Activated T-cell treated with anti-CD3 and anti-CD28 coated beads for 4 hours (primary cell): ENCODE data around the gene SV2C.

Source experiments
- DNase-seq: peaks from one replicate; pipeline ENCODE4 v3.0.0-alpha.2; 2020

Gene SV2C

DNA sequence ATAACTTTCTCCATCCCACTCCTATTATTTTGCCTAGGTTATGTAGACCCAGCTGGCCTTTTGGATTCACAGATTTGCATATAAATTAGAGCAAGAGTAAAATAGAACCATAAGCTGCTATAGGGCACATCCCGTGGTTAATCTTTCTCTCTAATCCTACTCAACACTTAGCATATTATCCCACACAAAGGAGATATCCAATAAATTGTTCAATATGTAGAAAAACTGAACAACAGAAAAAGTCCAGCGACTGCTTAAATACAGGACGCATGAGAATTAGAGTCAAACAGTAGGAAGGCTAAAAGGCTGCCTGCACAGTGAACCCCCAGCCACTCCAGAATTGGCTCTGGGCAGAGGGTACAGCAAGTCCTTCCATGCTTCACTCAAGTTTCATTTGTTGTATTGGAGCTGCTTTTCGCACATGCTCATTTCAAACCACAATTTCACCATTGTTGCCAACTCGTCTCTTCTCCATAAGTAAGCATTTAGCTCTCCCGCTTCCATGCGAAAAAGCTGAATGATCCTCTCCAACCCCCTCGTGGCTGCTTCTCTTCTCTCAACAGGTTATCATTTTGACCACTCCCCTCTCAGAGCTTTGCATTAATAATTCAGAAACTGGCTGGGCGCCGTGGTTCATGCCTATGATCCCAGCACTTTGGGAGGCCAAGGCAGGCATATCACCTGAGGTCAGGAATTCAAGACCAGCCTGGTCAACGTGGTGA, 305.8 kb downstream of the SV2C start:
- DNase-seq, result no peak

DNA sequence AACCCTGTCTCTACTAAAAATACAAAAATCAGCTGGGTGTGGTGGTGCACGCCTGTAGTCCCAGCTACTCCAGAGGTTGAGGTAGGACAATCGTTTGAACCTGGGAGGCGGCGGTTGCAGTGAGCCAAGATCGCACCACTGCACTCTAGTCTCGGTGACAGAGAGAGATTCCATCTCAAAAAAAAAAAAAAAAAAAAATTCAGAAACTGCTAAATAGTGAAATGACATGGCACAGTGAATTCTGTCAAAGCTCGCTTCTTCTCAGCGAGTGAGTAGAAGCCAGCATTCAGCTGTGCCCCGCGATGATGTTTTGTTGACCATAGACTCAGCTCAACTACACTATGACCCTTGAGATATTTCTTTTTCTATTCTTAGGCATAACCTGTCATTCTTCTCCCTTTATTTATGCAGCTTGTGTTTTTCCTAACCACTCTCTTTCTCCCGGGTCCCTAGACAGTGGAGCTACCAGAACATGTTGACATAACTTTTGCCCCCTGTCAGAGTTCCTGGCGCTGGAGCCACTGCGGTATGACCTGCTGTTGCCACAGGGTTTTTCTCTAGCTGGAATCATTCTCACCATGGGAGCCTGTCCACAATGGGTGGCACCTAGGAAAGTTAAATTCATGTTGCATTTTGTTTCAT, 306.5 kb downstream of the SV2C start:
- DNase-seq, result no peak

DNA sequence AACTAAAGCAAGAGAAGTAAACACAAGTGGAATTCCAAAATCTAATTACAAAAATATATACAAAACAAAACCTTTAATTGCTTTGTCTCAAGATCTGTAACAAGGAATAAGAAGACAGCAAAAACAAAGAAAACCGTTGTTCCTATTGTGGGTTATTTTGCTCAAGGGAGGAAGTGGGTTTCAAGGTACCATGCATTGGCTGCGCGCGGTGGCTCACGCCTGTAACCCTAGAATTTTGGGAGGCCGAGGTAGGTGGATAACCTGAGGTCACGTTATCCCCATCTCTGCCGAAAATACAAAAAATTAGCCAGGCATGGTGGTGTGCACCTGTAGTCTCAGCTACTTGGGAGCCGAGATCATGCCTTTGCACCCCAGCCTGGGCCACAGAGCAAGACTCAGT, 307.8 kb downstream of the SV2C start:
- DNase-seq, result no peak

DNA sequence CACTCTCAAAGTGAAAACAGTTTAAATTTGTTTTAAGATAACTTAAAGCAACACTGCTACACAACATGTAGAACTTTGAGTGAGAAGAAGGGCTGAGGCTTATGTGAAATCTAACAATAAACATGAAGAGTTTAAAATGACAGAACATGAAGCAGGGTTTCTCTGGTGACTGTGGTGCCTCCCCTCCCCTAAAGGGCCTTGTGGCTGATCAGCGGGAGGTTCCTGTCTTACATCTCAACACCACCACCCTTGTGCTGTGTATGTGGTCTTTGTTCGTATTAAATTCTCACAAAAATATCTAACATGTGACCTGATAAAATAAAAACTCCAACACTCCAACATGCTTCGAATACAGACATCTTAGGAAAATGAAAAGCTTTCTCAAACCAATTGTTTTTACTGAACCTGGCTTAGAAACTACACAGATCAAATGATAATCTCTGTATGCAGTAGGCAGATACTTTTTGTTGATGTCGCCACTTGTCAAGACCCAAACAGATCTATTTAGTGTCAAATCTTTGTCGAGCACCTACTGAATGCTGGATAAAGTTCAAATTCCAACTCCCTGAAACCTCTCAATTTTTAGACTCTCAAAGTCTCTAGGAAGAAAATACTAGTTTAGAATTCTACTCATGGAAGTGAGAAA, 310.0 kb downstream of the SV2C start:
- DNase-seq, result no peak

DNA sequence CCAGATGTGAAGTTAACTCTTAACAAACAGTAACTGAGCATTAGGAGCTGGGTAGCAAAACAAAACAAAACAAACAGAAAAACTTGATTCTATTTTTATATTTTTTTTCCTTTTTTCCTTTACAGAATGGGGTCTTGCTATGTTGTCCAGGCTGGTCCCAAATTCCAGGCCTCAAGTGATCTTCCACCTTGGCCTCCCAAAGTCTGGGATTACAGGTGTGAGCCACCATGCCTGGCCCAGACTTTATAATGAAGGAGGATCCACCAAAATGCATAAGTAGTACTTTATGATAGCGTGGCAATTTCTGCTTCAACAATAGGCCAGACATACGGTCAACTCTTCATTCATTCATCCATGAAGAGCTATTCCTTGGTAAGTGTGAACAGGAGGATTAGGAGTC, 314.0 kb downstream of the SV2C start:
- DNase-seq, result no peak

DNA sequence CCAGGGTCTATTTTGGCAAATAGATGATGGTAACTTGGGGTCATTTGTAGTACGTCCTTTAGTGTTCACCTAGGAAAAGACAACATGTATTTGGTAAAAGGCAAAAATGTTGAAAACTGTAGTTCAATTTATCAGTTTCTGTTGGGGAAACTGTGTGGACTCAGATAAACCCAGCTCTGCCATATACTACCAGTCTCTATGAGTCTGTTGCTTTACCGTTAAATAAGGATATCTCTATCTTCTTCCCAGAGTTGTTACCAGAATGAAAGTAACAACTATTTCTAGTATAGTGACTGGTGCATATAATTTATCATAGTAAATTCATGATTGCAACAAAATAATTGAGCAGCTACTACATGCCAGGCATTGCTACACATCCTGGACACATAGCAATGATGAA, 316.1 kb downstream of the SV2C start:
- no peak for DNase-seq

DNA sequence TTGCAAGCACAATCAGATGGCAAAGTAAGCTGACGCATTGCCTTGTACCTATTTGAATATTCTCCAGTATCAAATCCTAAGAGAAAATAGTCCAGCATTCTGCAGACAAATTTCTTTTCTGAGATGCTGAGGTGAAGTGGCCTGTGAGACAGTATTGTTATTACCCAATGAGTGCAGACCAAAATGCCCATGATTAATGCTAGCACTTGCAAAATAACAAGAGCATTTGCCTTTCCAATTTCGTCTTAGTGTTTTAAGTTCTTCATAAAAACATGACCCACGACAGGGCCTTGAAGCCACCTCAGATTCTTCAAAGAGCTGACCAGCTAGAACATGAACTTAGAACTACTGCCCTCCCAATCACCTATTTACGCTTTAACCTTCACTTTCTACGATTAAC, 317.3 kb downstream of the SV2C start:
- no peak for DNase-seq

DNA sequence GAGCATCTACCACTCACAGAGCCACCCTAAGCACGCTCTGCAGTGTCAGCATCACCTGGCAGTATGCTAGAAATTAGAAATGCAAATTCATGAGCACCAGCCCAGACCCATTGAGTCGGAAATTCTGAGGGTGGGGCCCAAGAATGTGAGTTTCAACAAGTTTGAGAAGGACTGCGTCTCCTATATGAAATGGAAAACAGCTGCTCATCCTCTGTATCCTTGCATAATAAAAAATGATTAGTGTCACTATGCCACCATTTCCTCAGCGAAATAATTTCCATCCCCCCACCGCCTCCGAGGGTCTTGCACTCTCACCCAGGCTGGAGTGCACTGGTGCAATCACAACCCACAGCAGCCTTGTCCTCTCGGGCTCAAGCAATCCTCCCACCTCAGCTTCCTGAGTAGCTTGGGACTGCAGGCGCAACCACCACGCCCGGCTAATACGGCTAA, 318.6 kb downstream of the SV2C start:
- peak; percentile 11 for DNase-seq

DNA sequence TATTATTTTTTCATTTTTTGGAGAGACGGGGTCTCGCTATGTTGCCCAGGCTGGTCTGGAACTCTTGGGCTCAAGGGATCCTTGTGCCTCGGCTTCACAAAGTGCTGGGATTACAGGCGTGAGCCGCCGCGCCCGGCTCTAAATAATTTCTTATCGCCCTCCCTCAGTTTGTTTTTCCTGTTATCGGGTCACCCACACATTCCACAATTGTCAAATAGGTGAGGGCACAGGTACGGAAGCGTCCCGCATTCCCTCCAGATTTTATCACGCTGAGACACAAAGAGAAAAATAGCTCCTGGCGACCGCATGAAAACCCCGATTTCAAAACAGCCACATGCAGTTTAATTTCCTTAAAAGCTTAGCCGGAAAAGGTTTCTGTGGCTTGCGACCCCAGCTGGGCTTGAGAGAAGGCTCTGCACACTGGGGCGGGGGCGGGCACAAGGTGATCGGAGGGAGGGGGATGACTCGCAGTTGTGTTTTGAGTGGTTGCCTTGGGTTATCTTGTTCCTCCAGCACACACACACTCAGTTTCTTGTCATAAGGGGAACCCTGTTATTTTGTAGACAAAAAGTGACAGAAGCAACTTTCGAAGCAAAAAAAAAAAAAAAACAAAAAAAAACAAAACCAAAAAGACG, 319.2 kb downstream of the SV2C start:
- DNase-seq, result peak; percentile 51

DNA sequence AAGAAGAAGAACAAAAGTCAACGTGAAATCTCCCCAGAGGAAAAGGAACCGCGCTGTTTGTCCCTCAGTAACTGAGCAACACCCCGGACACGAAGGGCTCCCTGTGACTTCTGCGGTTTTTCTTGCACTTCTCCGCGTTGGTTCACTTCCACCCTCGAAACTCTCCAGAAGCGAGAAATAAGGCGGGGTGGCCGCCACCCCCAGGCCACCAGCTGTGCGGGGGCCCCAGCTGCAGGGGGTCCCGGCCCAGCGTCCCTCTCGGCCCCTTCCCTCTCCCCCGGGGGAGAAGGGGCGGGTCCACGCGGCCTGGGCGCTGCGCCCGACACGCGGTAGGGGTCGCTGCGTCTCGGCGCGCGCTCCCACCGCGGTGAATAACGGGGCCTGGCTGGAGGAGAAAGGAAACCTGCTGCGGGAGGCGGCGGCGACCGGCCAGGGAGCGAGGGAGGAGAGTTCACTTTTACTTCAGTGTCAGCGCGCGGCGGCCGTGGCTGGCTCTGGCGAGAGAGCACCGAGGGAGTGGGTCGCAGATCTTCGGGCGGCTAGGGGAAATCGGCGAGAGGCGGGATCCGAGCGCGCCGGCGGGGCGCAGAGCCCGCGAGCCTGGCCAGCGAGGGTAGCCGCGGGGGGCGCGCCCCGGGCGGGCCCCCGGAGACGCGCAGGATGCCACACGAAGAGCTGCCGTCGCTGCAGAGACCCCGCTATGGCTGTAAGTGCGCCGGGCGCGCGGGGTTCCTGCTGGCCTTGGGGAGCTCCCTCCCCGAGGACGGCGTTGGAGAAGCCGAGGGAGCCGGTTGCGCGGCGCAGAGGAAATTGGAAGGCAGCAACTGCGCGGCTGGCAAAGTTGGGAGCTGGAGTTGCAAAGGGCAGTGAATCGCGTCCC, 319.9 kb downstream of the SV2C start, which contains the start of gene IQGAP2:
IQGAP2 (plus strand) TSS at position 400 of the 880 bp plus-strand sequence; CDS start at position 661, 261 bp downstream.
- DNase-seq, result peak; percentile 71
